Heart right ventricle (tissue), 16 donors: Measurements from ENCODE around the gene FCAMR. TPM values are rescaled to one million over a fixed set of nuclear protein-coding genes. Genes with fewer than 3 reads are reported as not detected.

Source experiments
- ATAC-seq, 8 donors: fragments of 200-7000 bp; cut with Tn5 transposase; one replicate each; pipeline ENCODE4 v1.9.1; 2020; ENCODE audit warnings: mild to moderate bottlenecking in 8 of 8, moderate library complexity in 8 of 8, moderate number of reproducible peaks in 1 of 8
- DNase-seq, 2 donors: peaks; one replicate each; pipeline ENCODE4 v3.0.0-alpha.2; 2020
- H3K27ac ChIP-seq, 10 donors: fragments of 200-600 bp; sonication (generic) in 2 of 10; one replicate each; pipeline versions ENCODE4 v1.5.0 to v1.8.0; 2020 to 2022; ENCODE audit warnings: mild to moderate bottlenecking in 3 of 10
- H3K27me3 ChIP-seq, 7 donors: fragments of 200-600 bp; one replicate each; pipeline ENCODE4 v1.8.0; 2021 to 2022; ENCODE audit warnings: mild to moderate bottlenecking in 2 of 7
- H3K36me3 ChIP-seq, 9 donors: fragments of 200-600 bp; sonication (generic) in 1 of 9; one replicate each; pipeline versions ENCODE4 v1.5.0 to v1.8.0; 2020 to 2022; ENCODE audit warnings: mild to moderate bottlenecking in 2 of 9
- H3K4me1 ChIP-seq, 9 donors: fragments of 200-600 bp; sonication (generic) in 1 of 9; one replicate each; pipeline versions ENCODE4 v1.5.0 to v1.8.0; 2020 to 2022; ENCODE audit warnings: mild to moderate bottlenecking in 4 of 9
- H3K4me3 ChIP-seq, 10 donors: fragments of 200-600 bp; sonication (generic) in 2 of 10; one replicate each; pipeline versions ENCODE4 v1.5.0 to v1.8.0; 2020 to 2022; ENCODE audit warnings: mild to moderate bottlenecking in 7 of 10, moderate library complexity in 2 of 10
- H3K9me3 ChIP-seq, 11 donors: fragments of 200-600 bp in 10 of 11; sonication (generic) in 2 of 11; one replicate each; pipeline versions ENCODE4 v1.5.0 to v1.8.0; 2013 to 2022; ENCODE audit warnings: mild to moderate bottlenecking in 2 of 11, control low read depth in 1 of 11, moderate library complexity in 1 of 11
- CTCF ChIP-seq, 9 donors: fragments of 200-600 bp; sonication (generic) in 2 of 9; IDR thresholded peaks; one replicate each; pipeline versions ENCODE4 v1.5.0 to v1.8.0; 2021 to 2022; ENCODE audit warnings: antibody characterized with exemption in 9 of 9, mild to moderate bottlenecking in 5 of 9, moderate library complexity in 1 of 9
- WGBS, 2 donors: extraction: QIAGEN DNeasy Blood & Tissue Kit; methylation state at CpG; one replicate each; pipeline ENCODE4 v1.1.7; 2013; ENCODE audit warnings: inconsistent platforms in 1 of 2; 5-methylcytosine and 5-hydroxymethylcytosine counted together
- intact Hi-C, 10 donors: fragments of 100-400 bp; cut with DNase I; formaldehyde crosslinking; loops; one replicate each; pipeline versions ENCODE4 v1.11.1 to v1.14.2; 2022
- polyA plus RNA-seq, 2 donors: library from polyadenylated mRNA; stranded (reverse); fragments of 200-250 nt; gene quantifications; one replicate each; pipeline ENCODE4 v1.2.3, GENCODE V29; 2013
- total RNA-seq, 10 donors: library from RNA; stranded (reverse); fragmentation: NEBNext Ultra II Directional in 3 of 10; extraction: Animal tissue kit (Norgen Biotek cat#: 25700) in 3 of 10; gene quantifications; one replicate each; pipeline versions ENCODE4 v1.2.1 to v1.2.4, GENCODE V29; 2021 to 2023
- donor health status: Arrhythmogenic right ventricular cardiomyopathy.
- donor health status: ischemic (EF 13 %, LVEDD 7.1; RV severe dilation, severe dysfunction).
- donor health status: healthy with polysubstance abuse.
- donor health status: DM: no; HTN: yes; CAD: no.
- donor health status: DM: no; HTN: no; CAD: no.
- donor health status: ischemic (EF 25% LVEDD 6.9; RV normal size, moderate dysfunction).
- donor health status: ischemic (EF 25% LVEDD 5.7; RV mildly dilated, moderate dysfunction).
- donor health status: healthy.
- donor health status: DM: yes; HTN: yes; CAD: no.
- donor health status: Ischemic cardiomyopathy.
- donor health status: ischemic (EF 35%, LVEDD 5.7; RV mildly dilated, moderate dysfunction).
- donor health status: nonischemic (EF 11% LVEDD 7.7; RV severe dilation, severe dysfunction).
- donor health status: DM: yes; HTN: yes; CAD: no.
- donor health status: PGD.
- donor health status: ischemic (EF 29% LVEDD 5.4; RV normal size, mild dysfunction).
- donor health status: nonischemic (EF 23%, LVEDD 6.1; RV moderate dilation, normal function).

Gene FCAMR
- total and polyA plus RNA-seq, 12 donors, result not detected

GRCh38 chr1:206933333-206933945, 36.8 kb downstream of the FCAMR start:
- H3K36me3 ChIP-seq, result no peaks in the 10 kb centered on the region
- H3K27ac ChIP-seq, result no peak overlapping the region
- H3K9me3 ChIP-seq, result no peaks in the 10 kb centered on the region
- TF ChIP-seq CTCF (IDR thresholded peaks at IDR 0.05), result peak in 7 of 9 donors; percentile 38 to 83 (median 46)
- intact Hi-C loops, result no loop called here
- peaks cover 0 to 12% (median 0%) of the 10 kb centered on the region in 7 donors for H3K27me3 ChIP-seq
- 72 to 73% methylated on average over 8 of the region's 8 CpGs for WGBS, 2 donors
- DNase-seq (peak in 1 of 2 donors; percentile 31), ATAC-seq (peak in 3 of 8 donors; percentile 27 to 45 (median 30))
- H3K4me3 ChIP-seq, result no peak overlapping the region
- peaks cover 0 to 11% (median 0%) of the 10 kb centered on the region in 9 donors for H3K4me1 ChIP-seq

- peaks cover 0 to 10% (median 0%) of the 10 kb centered on the region in 7 donors for H3K27me3 ChIP-seq
- no peak overlapping the region for H3K27ac ChIP-seq
- no peaks in the 10 kb centered on the region for H3K9me3 ChIP-seq
- intact Hi-C loops, result no loop called here
- no peaks in the 10 kb centered on the region for H3K36me3 ChIP-seq
- no peak for ATAC-seq
- 54 to 73% methylated on average over 8 of the region's 8 CpGs for WGBS, 2 donors
- peaks cover 0 to 11% (median 0%) of the 10 kb centered on the region in 9 donors for H3K4me1 ChIP-seq
- H3K4me3 ChIP-seq, result no peak overlapping the region
- no peak for TF ChIP-seq CTCF (IDR thresholded peaks at IDR 0.05)
- no peak for DNase-seq
Measured at GRCh38 chr1:206932177-206932576, 38.1 kb downstream of the FCAMR start.

- Histone ChIP-seq H3K36me3 (no peaks in the 10 kb centered on the region), H3K9me3 (no peaks in the 10 kb centered on the region), H3K4me1 (peaks cover 0 to 11% (median 0%) of the 10 kb centered on the region in 9 donors), H3K4me3 (no peak overlapping the region), H3K27me3 (peaks cover 0 to 5% (median 0%) of the 10 kb centered on the region in 7 donors), H3K27ac (no peak overlapping the region)
- no peak for DNase-seq
- 76 to 77% methylated on average over 6 of the region's 6 CpGs for WGBS, 2 donors
- no peak for ATAC-seq
- TF ChIP-seq CTCF (IDR thresholded peaks at IDR 0.05), result no peak
- intact Hi-C loops, result no loop called here
Measured at GRCh38 chr1:206931709-206932108, 38.6 kb downstream of the FCAMR start.

GRCh38 chr1:206930210-206930798, 40.0 kb downstream of the FCAMR start:
- ATAC-seq (peak in 1 of 8 donors; percentile 30), DNase-seq (no peak)
- 76 to 81% methylated on average over 17 of the region's 17 CpGs for WGBS, 2 donors
- Histone ChIP-seq H3K4me3 (no peak overlapping the region), H3K9me3 (no peaks in the 10 kb centered on the region), H3K27me3 (no peaks in the 10 kb centered on the region), H3K4me1 (peaks cover 0 to 16% (median 0%) of the 10 kb centered on the region in 9 donors), H3K36me3 (no peaks in the 10 kb centered on the region), H3K27ac (peak overlapping the region in 1 of 10 donors; percentile 38)
- intact Hi-C loops, result no loop called here
- TF ChIP-seq CTCF (IDR thresholded peaks at IDR 0.05), result no peak
